Measurements from ENCODE around the gene C11orf71.

Gene C11orf71

DNA sequence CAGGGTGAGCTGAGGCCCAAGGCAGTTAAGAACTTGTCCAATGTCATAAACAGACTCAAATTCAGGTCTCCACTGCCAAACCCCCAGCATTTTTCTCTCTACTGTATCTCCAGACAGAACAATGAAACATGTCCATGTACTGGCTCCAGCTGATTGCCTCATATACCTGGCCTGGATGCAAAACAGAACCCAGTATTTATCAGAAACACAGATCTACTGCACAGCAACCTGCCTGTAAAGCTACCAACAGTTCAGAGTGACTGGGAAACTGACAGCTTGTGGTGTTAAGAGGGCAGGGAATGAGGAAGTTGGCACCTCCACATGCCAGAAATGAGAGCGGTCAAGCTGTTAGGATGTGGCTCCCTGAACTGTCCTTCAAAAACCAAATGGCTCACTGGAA is 41.6 kb downstream of the C11orf71 start:
- no peak for DNase-seq (ENCODE audit: low spot score)

DNA sequence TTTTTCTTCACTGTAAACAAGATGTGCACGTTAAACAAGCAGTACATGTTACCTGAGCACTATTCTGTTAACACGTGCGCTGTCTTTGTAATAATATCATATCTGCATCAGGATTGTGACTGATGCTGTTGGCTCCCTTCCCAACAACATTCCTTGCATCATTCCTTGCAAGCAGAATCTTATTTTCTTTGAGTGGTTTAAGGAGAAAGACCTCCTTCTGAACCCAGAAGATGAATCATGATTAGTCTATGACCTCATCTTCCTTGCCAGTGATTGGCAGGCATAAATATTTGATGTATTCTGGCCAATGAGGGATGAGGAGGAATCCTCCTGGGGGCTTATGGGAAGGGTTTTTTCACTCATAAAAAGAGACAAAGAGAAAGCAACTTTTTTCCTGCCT is 46.2 kb downstream of the C11orf71 start:
- no peak for DNase-seq (ENCODE audit: low spot score)

DNA sequence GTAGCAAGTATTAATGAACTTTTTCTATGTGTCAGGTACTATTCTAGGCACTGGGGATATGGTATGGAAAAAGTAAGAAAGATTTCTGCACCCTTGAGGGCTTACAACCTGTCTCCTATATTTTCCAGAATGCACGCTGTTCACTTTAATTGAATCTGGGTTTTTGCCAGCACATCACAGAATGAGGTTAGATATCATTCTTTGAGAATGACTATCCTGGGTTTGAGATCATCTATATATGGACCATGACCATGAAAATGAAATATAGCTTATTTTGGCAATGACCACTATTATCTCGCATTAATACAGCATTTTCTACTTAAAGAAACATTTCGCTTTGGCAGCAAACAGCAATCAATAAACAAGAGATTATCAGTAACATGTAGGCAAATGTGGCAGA is 46.9 kb downstream of the C11orf71 start:
- DNase-seq (ENCODE audit: low spot score) = no peak

- no peak for DNase-seq (ENCODE audit: low spot score)
Measured at GRCh38 chr11:114350022-114350421, 50.3 kb downstream of the C11orf71 start.

Data from activated CD4-positive, alpha-beta T cell treated with anti-CD3 and anti-CD28 coated beads, Interleukin-2, Interleukin-4, amounts not matched to agents 100 ng/mL and 50 ng/mL, durations not matched to agents 16 hours and 8 hours (primary cell).